PFSK-1 (cell line): ENCODE results near the gene TNFAIP8L3.

Source experiments
- POLR2AphosphoS5 ChIP-seq: IDR thresholded peaks from 2 replicates; pipeline ENCODE4 v1.6.1; 2012; ENCODE audit warnings: low read depth, mild to moderate bottlenecking, control low read depth, low read length, moderate library complexity
- TAF1 ChIP-seq: IDR thresholded peaks from 2 replicates; pipeline ENCODE4 v1.6.1; 2012; ENCODE audit warnings: low read length, control low read depth, borderline replicate concordance; ENCODE audit not compliant: insufficient read depth
- TF ChIP-seq, protein P1 (sequence below), 2 experiments: IDR thresholded peaks; 2 replicates each; pipeline versions ENCODE4 v1.6.1 to v1.8.0; 2011 to 2012; ENCODE audit warnings: low read depth in 2 of 2, low read length in 2 of 2, control low read depth in 1 of 2, inconsistent platforms in 1 of 2, mild to moderate bottlenecking in 1 of 2, moderate library complexity in 1 of 2; ENCODE audit not compliant: insufficient read depth in 1 of 2

DNA sequence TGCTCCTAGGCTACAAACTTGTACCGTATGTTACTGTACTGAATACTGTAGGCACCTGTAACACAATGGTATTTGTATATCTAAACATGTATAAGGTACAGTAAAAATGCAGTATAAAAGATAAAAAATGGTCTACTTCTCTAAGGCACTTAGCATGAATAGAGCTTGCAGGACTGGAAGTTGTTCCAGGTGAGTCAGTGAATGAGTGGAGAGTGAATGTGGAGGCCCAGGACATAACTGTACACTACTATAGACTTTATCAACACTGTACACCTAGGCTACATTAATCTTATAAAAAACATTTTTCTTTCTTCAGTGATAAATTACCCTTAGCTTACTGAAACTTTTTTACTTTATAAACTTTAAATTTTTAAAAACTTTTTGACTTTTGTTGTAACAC, 12.5 kb downstream of the TNFAIP8L3 start:
- TF ChIP-seq POLR2AphosphoS5 (no peak), TAF1 (no peak)
- TF ChIP-seq, protein P1, sequence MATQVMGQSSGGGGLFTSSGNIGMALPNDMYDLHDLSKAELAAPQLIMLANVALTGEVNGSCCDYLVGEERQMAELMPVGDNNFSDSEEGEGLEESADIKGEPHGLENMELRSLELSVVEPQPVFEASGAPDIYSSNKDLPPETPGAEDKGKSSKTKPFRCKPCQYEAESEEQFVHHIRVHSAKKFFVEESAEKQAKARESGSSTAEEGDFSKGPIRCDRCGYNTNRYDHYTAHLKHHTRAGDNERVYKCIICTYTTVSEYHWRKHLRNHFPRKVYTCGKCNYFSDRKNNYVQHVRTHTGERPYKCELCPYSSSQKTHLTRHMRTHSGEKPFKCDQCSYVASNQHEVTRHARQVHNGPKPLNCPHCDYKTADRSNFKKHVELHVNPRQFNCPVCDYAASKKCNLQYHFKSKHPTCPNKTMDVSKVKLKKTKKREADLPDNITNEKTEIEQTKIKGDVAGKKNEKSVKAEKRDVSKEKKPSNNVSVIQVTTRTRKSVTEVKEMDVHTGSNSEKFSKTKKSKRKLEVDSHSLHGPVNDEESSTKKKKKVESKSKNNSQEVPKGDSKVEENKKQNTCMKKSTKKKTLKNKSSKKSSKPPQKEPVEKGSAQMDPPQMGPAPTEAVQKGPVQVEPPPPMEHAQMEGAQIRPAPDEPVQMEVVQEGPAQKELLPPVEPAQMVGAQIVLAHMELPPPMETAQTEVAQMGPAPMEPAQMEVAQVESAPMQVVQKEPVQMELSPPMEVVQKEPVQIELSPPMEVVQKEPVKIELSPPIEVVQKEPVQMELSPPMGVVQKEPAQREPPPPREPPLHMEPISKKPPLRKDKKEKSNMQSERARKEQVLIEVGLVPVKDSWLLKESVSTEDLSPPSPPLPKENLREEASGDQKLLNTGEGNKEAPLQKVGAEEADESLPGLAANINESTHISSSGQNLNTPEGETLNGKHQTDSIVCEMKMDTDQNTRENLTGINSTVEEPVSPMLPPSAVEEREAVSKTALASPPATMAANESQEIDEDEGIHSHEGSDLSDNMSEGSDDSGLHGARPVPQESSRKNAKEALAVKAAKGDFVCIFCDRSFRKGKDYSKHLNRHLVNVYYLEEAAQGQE (IDR thresholded peaks at IDR 0.05; ENCODE audit: insufficient read depth in 1 of 2, low read depth in 2 of 2, low read length in 2 of 2) = no peak
